Heart left ventricle (tissue), 16 donors: Measurements from ENCODE around the gene UNKL. TPM values are rescaled to one million over a fixed set of nuclear protein-coding genes. Genes with fewer than 3 reads are reported as not detected.

Source experiments
- ATAC-seq, 4 donors: fragments of 200-7000 bp; cut with Tn5 transposase; one replicate each; pipeline ENCODE4 v1.9.1; 2020 to 2022; ENCODE audit warnings: moderate library complexity in 4 of 4, mild to moderate bottlenecking in 3 of 4, moderate number of reproducible peaks in 1 of 4
- DNase-seq, 5 donors: peaks; one replicate each; pipeline ENCODE4 v3.0.0-alpha.2; 2020
- H3K27ac ChIP-seq, 12 donors: fragments of 200-600 bp; sonication (generic) in 4 of 12; one replicate each; pipeline versions ENCODE4 v1.5.0 to v1.8.0; 2016 to 2022; ENCODE audit warnings: mild to moderate bottlenecking in 2 of 12
- H3K27me3 ChIP-seq, 9 donors: fragments of 200-600 bp; sonication (generic) in 2 of 9; one replicate each; pipeline versions ENCODE4 v1.5.1 to v1.8.0; 2016 to 2022; ENCODE audit warnings: mild to moderate bottlenecking in 3 of 9
- H3K36me3 ChIP-seq, 9 donors: fragments of 200-600 bp; sonication (generic) in 2 of 9; one replicate each; pipeline versions ENCODE4 v1.5.0 to v1.8.0; 2018 to 2022; ENCODE audit warnings: mild to moderate bottlenecking in 2 of 9
- H3K4me1 ChIP-seq, 12 donors: fragments of 200-600 bp; sonication (generic) in 4 of 12; one replicate each; pipeline versions ENCODE4 v1.5.0 to v1.8.0; 2016 to 2022; ENCODE audit warnings: mild to moderate bottlenecking in 3 of 12
- H3K4me3 ChIP-seq, 12 donors: fragments of 200-600 bp; sonication (generic) in 4 of 12; one replicate each; pipeline versions ENCODE4 v1.5.0 to v1.8.0; 2017 to 2022; ENCODE audit warnings: mild to moderate bottlenecking in 9 of 12, moderate library complexity in 4 of 12
- H3K9me3 ChIP-seq, 12 donors: fragments of 200-600 bp; sonication (generic) in 4 of 12; one replicate each; pipeline versions ENCODE4 v1.5.0 to v1.8.0; 2016 to 2022; ENCODE audit warnings: mild to moderate bottlenecking in 1 of 12
- POLR2A ChIP-seq, 2 donors: fragments of 450-650 bp; IDR thresholded peaks; one replicate each; pipeline ENCODE4 v1.6.1; 2017; ENCODE audit warnings: antibody characterized with exemption in 2 of 2, mild to moderate bottlenecking in 2 of 2, moderate library complexity in 2 of 2
- WGBS, 4 donors: extraction: QIAGEN DNeasy Blood & Tissue Kit in 2 of 4; methylation state at CpG; one replicate each; pipeline versions ENCODE4 v1.1.5 to v1.1.7; 2013 to 2018; 5-methylcytosine and 5-hydroxymethylcytosine counted together
- intact Hi-C, 10 donors: fragments of 100-400 bp; cut with DNase I; formaldehyde crosslinking; loops; one replicate each; pipeline versions ENCODE4 v1.11.1 to v1.14.2; 2022
- polyA plus RNA-seq, 2 donors: library from polyadenylated mRNA; stranded (reverse); fragments of 200-250 nt; gene quantifications; one replicate each; pipeline ENCODE4 v1.2.3, GENCODE V29; 2013
- total RNA-seq, 9 donors: library from RNA; depleted of rRNA in 2 of 9; stranded (reverse); fragments of >200 nt in 2 of 9; fragmentation: NEBNext Ultra II Directional in 3 of 9; extraction: Animal tissue kit (Norgen Biotek cat#: 25700) in 3 of 9; gene quantifications; one replicate each; pipeline versions ENCODE4 v1.1.0 to v1.2.4, GENCODE V29; 2016 to 2023
- TF ChIP-seq, protein P1 (sequence below), 12 donors: fragments of 200-600 bp; sonication (generic) in 4 of 12; IDR thresholded peaks; one replicate each; pipeline versions ENCODE4 v1.5.0 to v1.8.0; 2018 to 2022; ENCODE audit warnings: antibody characterized with exemption in 12 of 12, mild to moderate bottlenecking in 5 of 12
- donor health status: ischemic (EF 13 %, LVEDD 7.1; RV severe dilation, severe dysfunction).
- donor health status: healthy with polysubstance abuse.
- donor health status: DM: no; HTN: yes; CAD: no.
- donor health status: DM: no; HTN: no; CAD: no.
- donor health status: ischemic (EF 25% LVEDD 6.9; RV normal size, moderate dysfunction).
- donor health status: ischemic (EF 25% LVEDD 5.7; RV mildly dilated, moderate dysfunction).
- donor health status: healthy.
- donor health status: DM: yes; HTN: yes; CAD: no.
- donor health status: ischemic (EF 35%, LVEDD 5.7; RV mildly dilated, moderate dysfunction).
- donor health status: nonischemic (EF 11% LVEDD 7.7; RV severe dilation, severe dysfunction).
- donor health status: DM: yes; HTN: yes; CAD: no.
- donor health status: PGD.
- donor health status: ischemic (EF 29% LVEDD 5.4; RV normal size, mild dysfunction).
- donor health status: nonischemic (EF 23%, LVEDD 6.1; RV moderate dilation, normal function).

Gene UNKL
- total and polyA plus RNA-seq, 11 donors = 4.3 to 18.3 (median 9.2) TPM

DNA sequence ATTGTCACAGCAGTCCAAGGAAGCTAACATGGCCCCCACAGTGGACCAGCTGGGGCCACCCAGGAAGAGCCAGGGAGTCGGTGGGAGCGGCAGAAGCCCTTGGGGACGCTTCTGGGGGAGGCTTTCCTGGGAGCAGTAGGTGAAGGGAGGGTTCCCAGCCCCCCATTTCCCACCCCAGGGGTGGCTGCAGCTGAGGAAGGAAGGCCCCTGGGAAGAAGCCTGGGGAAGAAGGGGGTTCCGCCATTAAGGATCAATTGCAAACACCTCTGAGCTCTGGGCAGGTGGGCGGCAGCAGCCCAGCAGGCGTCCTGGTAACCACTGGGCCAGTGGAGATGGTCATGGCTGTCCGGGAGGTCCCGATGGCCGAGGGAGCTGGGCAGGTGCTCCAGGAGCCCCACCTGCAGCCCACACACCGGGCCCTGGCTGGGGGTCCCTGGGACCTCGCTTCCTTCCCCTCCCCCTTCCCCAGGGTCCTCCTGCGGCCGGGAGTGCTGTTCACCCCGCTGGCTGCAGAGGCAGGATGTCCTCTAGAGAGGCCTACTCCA lies 15.8 kb upstream of the UNKL start:
- TF ChIP-seq, protein P1, sequence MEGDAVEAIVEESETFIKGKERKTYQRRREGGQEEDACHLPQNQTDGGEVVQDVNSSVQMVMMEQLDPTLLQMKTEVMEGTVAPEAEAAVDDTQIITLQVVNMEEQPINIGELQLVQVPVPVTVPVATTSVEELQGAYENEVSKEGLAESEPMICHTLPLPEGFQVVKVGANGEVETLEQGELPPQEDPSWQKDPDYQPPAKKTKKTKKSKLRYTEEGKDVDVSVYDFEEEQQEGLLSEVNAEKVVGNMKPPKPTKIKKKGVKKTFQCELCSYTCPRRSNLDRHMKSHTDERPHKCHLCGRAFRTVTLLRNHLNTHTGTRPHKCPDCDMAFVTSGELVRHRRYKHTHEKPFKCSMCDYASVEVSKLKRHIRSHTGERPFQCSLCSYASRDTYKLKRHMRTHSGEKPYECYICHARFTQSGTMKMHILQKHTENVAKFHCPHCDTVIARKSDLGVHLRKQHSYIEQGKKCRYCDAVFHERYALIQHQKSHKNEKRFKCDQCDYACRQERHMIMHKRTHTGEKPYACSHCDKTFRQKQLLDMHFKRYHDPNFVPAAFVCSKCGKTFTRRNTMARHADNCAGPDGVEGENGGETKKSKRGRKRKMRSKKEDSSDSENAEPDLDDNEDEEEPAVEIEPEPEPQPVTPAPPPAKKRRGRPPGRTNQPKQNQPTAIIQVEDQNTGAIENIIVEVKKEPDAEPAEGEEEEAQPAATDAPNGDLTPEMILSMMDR (IDR thresholded peaks at IDR 0.05) = no peak
- TF ChIP-seq POLR2A (IDR thresholded peaks at IDR 0.05) = no peak
- intact Hi-C loops = no loop called here
- WGBS, 4 donors = 58 to 72% (median 66%) methylated on average over 11 to 14 of the region's 14 CpGs
- no peak for ATAC-seq
- DNase-seq = no peak
- Histone ChIP-seq H3K4me1 (peaks cover 0 to 23% (median 1%) of the 10 kb centered on the region in 12 donors), H3K4me3 (no peak overlapping the region), H3K27me3 (no peaks in the 10 kb centered on the region), H3K9me3 (no peaks in the 10 kb centered on the region), H3K27ac (no peak overlapping the region), H3K36me3 (no peaks in the 10 kb centered on the region)

DNA sequence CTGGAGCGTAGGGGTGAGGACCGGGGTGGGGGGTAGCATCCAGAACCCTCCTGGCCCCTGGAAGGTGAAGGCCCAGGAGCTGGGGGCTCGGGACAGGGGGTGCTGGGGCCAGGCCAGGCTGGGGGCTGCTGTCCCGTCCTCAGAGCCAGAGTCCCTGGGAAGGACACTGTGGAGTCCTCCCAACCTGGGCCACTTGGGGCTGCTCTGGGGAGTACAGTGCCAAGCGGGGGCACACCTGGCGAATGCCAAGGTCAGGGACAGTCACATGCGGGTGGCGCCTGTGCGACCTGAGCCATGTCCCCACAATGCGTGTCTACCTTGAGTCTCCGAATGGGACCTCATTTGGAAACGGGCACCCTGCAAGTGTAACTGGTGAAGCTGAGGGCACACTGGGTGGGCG lies 15.1 kb upstream of the UNKL start:
- Histone ChIP-seq H3K36me3 (no peaks in the 10 kb centered on the region), H3K27ac (no peak overlapping the region), H3K27me3 (no peaks in the 10 kb centered on the region), H3K4me3 (no peak overlapping the region), H3K4me1 (peaks cover 0 to 23% (median 1%) of the 10 kb centered on the region in 12 donors), H3K9me3 (no peaks in the 10 kb centered on the region)
- no peak for TF ChIP-seq POLR2A (IDR thresholded peaks at IDR 0.05)
- TF ChIP-seq, protein P1 (IDR thresholded peaks at IDR 0.05) = no peak
- WGBS, 4 donors = 84 to 95% (median 91%) methylated on average over 13 of the region's 13 CpGs
- intact Hi-C loops = loop anchor here in 2 of 10 donors (5.0 to 10.0 kb wide), 2 partner anchors 135 to 278 kb away; partner anchors contain the start of gene MAPK8IP3 (in 1 of the 2)
- DNase-seq = no peak
- no peak for ATAC-seq

DNA sequence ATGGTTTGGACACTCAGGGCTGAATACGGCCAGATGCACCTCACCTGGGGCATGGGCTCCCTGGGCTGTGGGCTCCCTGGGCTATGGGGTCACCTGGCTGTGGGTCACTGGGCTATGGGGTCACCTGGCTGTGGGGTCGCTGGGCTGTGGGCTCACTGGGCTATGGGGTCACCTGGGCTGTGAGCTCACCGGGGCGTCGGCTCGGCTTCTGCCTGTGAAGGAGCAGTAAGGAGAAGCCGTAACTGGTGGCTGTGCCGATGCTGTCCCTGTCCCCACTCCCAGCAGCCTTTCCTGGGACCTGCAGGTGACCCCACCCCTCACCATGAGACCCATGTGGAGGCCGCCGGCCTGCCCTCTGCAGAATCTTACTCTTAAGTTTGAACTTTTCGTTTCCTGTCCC lies 14.5 kb upstream of the UNKL start:
- peaks cover 0 to 23% (median 1%) of the 10 kb centered on the region in 12 donors for H3K4me1 ChIP-seq
- H3K27me3 ChIP-seq = no peaks in the 10 kb centered on the region
- 80 to 90% (median 89%) methylated on average over 8 to 11 of the region's 11 CpGs for WGBS, 4 donors
- peak overlapping the region in 1 of 12 donors; percentile 64 for H3K27ac ChIP-seq
- ATAC-seq (peak in 1 of 4 donors; percentile 2), DNase-seq (no peak)
- H3K9me3 ChIP-seq = no peaks in the 10 kb centered on the region
- H3K36me3 ChIP-seq = no peaks in the 10 kb centered on the region
- H3K4me3 ChIP-seq = no peak overlapping the region
- TF ChIP-seq, protein P1 (IDR thresholded peaks at IDR 0.05) = no peak
- TF ChIP-seq POLR2A (IDR thresholded peaks at IDR 0.05) = no peak
- intact Hi-C loops = loop anchor here in 2 of 10 donors (5.0 to 10.0 kb wide), 2 partner anchors 136 to 278 kb away; partner anchors contain the start of gene MAPK8IP3 (in 1 of the 2)

DNA sequence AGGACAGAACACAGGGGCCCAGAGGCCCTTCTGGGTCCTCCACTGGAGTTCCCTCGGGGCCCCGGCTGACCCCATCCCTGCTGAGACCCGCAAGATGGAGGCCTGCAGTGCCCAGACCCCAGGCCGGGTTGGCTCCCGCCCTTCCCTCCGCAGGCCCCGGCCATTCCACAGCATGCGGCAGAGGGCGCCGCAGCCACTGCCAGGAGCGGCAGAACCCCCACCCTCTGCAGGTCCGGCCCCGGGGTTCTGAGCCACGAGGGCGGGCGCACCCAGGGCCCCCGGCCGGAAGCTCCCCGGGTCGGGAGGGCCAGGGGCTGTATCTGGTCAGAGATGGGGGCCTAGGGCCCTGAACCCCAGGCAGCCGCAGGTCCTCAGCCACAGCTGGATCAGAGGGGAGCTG lies 14.0 kb upstream of the UNKL start:
- H3K27me3 ChIP-seq = no peaks in the 10 kb centered on the region
- no peaks in the 10 kb centered on the region for H3K36me3 ChIP-seq
- H3K4me1 ChIP-seq = peaks cover 0 to 23% (median 1%) of the 10 kb centered on the region in 12 donors
- ATAC-seq (peak in 3 of 4 donors; percentile 46 to 59 (median 51)), DNase-seq (peak in 2 of 5 donors; percentile 44 to 48)
- TF ChIP-seq POLR2A (IDR thresholded peaks at IDR 0.05) = no peak
- TF ChIP-seq, protein P1 (IDR thresholded peaks at IDR 0.05) = peak; percentile 24 to 67 (median 47)
- WGBS, 4 donors = 19 to 51% (median 26%) methylated on average over 2 to 21 of the region's 21 CpGs
- no peaks in the 10 kb centered on the region for H3K9me3 ChIP-seq
- H3K4me3 ChIP-seq = peak overlapping the region in 10 of 12 donors; percentile 12 to 41 (median 31)
- intact Hi-C loops = loop anchor here in 2 of 10 donors (5.0 to 10.0 kb wide), 2 partner anchors 136 to 279 kb away; partner anchors contain the start of gene MAPK8IP3 (in 1 of the 2)
- peak overlapping the region in 3 of 12 donors; percentile 25 to 64 (median 53) for H3K27ac ChIP-seq
